ENCODE measurements around the gene WFS1.

The WFS1 gene

GRCh38 chr4:6258026-6258360 is 11.7 kb upstream of the WFS1 start:
- Histone ChIP-seq H3K36me3 (no peaks in the 10 kb centered on the region), H3K9me3 (no peaks in the 10 kb centered on the region), H3K4me1 (ENCODE audit: control insufficient read depth in 1 of 2, insufficient read depth in 1 of 2, low read depth in 1 of 2, low read length in 1 of 2) (no peaks in the 10 kb centered on the region), H3K27me3 (peaks cover 32% of the 10 kb centered on the region), H3K27ac (no peak overlapping the region), H3K4me3 (ENCODE audit: low read depth in 1 of 2, low read length in 1 of 2) (no peak overlapping the region)
- TF ChIP-seq CTCF (IDR thresholded peaks at IDR 0.05): no peak

DNA sequence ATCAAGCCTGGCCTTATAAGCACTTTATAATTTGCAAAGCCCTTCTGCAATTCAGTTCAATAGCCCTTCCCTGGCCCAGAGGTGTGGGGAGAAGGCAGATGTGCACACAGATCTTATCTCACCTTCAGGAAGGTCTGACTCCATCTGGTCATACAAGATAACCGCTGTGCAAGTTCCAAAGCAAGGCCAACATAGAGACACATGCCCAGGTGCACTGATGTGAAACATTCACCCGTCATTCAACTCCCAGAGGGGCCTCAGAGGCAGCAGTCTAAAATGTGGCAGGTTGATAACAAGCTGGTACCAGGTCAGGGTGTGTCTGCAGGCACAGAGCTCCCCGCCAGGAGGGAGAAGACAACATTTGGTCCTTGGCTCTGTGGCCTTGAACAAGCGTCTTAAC is 10.9 kb upstream of the WFS1 start:
- Histone ChIP-seq H3K27me3 (peaks cover 32% of the 10 kb centered on the region), H3K27ac (no peak overlapping the region), H3K4me3 (ENCODE audit: low read depth in 1 of 2, low read length in 1 of 2) (no peak overlapping the region), H3K9me3 (no peaks in the 10 kb centered on the region), H3K4me1 (ENCODE audit: control insufficient read depth in 1 of 2, insufficient read depth in 1 of 2, low read depth in 1 of 2, low read length in 1 of 2) (no peaks in the 10 kb centered on the region), H3K36me3 (no peaks in the 10 kb centered on the region)
- no peak for TF ChIP-seq CTCF (IDR thresholded peaks at IDR 0.05)

DNA sequence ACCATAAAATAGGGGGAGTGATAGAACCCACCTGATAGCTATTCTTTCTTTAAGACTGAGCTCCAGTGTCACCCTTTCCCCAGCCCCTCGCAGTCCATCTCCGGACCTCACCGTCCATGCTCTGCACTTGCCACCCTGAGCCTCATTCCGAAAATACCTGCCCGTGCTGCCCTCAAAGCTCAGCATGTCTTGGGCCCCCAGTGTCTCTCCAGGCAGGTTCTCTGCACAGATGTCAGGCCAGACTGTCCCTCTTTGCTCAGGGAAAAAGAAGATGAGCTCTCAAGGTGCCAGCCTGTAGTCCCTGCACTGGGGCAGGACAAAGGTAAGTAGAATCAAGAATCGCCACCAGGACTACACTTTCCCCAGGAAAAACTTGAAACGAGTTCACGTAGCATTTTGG is 9.8 kb upstream of the WFS1 start:
- no peaks in the 10 kb centered on the region for H3K4me1 ChIP-seq (ENCODE audit: control insufficient read depth in 1 of 2, insufficient read depth in 1 of 2, low read depth in 1 of 2, low read length in 1 of 2)
- H3K36me3 ChIP-seq: no peaks in the 10 kb centered on the region
- no peak overlapping the region for H3K4me3 ChIP-seq (ENCODE audit: low read depth in 1 of 2, low read length in 1 of 2)
- no peak for TF ChIP-seq CTCF (IDR thresholded peaks at IDR 0.05)
- H3K9me3 ChIP-seq: no peaks in the 10 kb centered on the region
- H3K27me3 ChIP-seq: peaks cover 32% of the 10 kb centered on the region
- no peak overlapping the region for H3K27ac ChIP-seq

DNA sequence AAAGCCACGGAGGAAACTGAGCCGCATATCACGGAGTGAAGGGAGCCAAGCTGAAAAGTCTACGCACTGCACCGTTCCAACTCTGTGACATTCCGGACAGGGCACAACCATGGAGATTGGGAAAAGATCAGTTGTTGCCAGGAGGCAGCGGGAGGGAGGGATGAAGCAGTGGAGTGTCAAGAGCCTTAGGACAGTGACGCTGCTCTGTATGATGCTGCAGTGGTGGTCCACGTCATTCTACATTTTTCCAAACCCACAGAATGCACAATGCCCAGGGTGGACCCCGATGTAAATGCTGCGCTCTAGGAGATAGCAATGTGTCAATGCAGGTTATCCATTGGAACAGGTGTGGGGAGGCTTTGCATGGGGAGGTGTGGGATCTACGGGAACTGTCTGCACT is 7.5 kb upstream of the WFS1 start:
- Histone ChIP-seq H3K27ac (no peak overlapping the region), H3K4me3 (ENCODE audit: low read depth in 1 of 2, low read length in 1 of 2) (no peak overlapping the region), H3K36me3 (no peaks in the 10 kb centered on the region), H3K9me3 (no peaks in the 10 kb centered on the region), H3K27me3 (peaks cover 50% of the 10 kb centered on the region), H3K4me1 (ENCODE audit: control insufficient read depth in 1 of 2, insufficient read depth in 1 of 2, low read depth in 1 of 2, low read length in 1 of 2) (no peaks in the 10 kb centered on the region)
- TF ChIP-seq CTCF (IDR thresholded peaks at IDR 0.05): no peak

- TF ChIP-seq CTCF (IDR thresholded peaks at IDR 0.05): no peak
Measured at GRCh38 chr4:6262847-6263487, 6.7 kb upstream of the WFS1 start.

More at GRCh38 chr4:6262847-6263487, 6.7 kb upstream of the WFS1 start:
- H3K4me3 ChIP-seq (ENCODE audit: low read depth in 1 of 2, low read length in 1 of 2): no peak overlapping the region
- H3K27ac ChIP-seq: no peak overlapping the region
- H3K9me3 ChIP-seq: no peaks in the 10 kb centered on the region
- H3K4me1 ChIP-seq (ENCODE audit: control insufficient read depth in 1 of 2, insufficient read depth in 1 of 2, low read depth in 1 of 2, low read length in 1 of 2): no peaks in the 10 kb centered on the region
- H3K27me3 ChIP-seq: peaks cover 50% of the 10 kb centered on the region
- H3K36me3 ChIP-seq: no peaks in the 10 kb centered on the region
